Mesendoderm (in vitro differentiated cells): Measurements from ENCODE around the gene GNA14.

Source experiments
- DNase-seq: peaks from one replicate; pipeline ENCODE4 v3.0.0; 2013
- H2AK5ac ChIP-seq: 2 replicates; pipeline ENCODE4 v1.6.1; 2013; ENCODE audit warnings: low read length, inconsistent platforms
- H2BK120ac ChIP-seq: 2 replicates; pipeline ENCODE4 v1.6.1; 2013; ENCODE audit warnings: low read depth, mild to moderate bottlenecking, low read length, moderate library complexity, mixed read lengths
- H2BK15ac ChIP-seq: replicated peaks from 2 replicates; pipeline ENCODE4 v1.6.1; 2013; ENCODE audit warnings: low read depth, mild to moderate bottlenecking, moderate library complexity
- H2BK5ac ChIP-seq: 2 replicates; pipeline ENCODE4 v1.6.1; 2013; ENCODE audit warnings: low read length, inconsistent platforms
- H3K18ac ChIP-seq: 2 replicates; pipeline ENCODE4 v1.6.1; 2013; ENCODE audit warnings: mild to moderate bottlenecking, low read length, mixed read lengths
- H3K23ac ChIP-seq: one replicate; pipeline ENCODE4 v1.6.1; 2013; ENCODE audit warnings: low read length
- H3K27ac ChIP-seq: 2 replicates; pipeline ENCODE4 v1.5.1; 2013; ENCODE audit warnings: low read depth, mild to moderate bottlenecking, inconsistent platforms, low read length, moderate library complexity
- H3K27me3 ChIP-seq: 2 replicates; pipeline ENCODE4 v1.6.1; 2013; ENCODE audit warnings: low read length, control low read depth, mild to moderate bottlenecking, inconsistent platforms; ENCODE audit not compliant: insufficient read depth, poor library complexity
- H3K36me3 ChIP-seq: 2 replicates; pipeline ENCODE4 v1.6.1; 2013; ENCODE audit warnings: low read length, inconsistent platforms; ENCODE audit not compliant: control insufficient read depth, insufficient read depth
- H3K4ac ChIP-seq: one replicate; pipeline ENCODE4 v1.6.1; 2013; ENCODE audit warnings: low read depth, mild to moderate bottlenecking, low read length, moderate library complexity
- H3K4me1 ChIP-seq: 2 replicates; pipeline ENCODE4 v1.6.1; 2013; ENCODE audit warnings: low read depth, low read length, inconsistent platforms; ENCODE audit not compliant: control insufficient read depth
- H3K4me2 ChIP-seq: 2 replicates; pipeline ENCODE4 v1.6.1; 2013; ENCODE audit warnings: low read length
- H3K4me3 ChIP-seq: 2 replicates; pipeline ENCODE4 v1.5.1; 2013; ENCODE audit warnings: mild to moderate bottlenecking, low read length
- H3K56ac ChIP-seq: one replicate; pipeline ENCODE4 v1.6.1; 2013; ENCODE audit warnings: low read length
- H3K79me1 ChIP-seq: 2 replicates; pipeline ENCODE4 v1.6.1; 2013; ENCODE audit warnings: low read length, inconsistent platforms
- H3K79me2 ChIP-seq: 2 replicates; pipeline ENCODE4 v1.6.1; 2013; ENCODE audit warnings: mild to moderate bottlenecking, low read length; ENCODE audit not compliant: control insufficient read depth, insufficient read depth
- H3K9ac ChIP-seq: 2 replicates; pipeline ENCODE4 v1.6.1; 2013; ENCODE audit warnings: low read length, inconsistent platforms
- H4K5ac ChIP-seq: one replicate; pipeline ENCODE4 v1.6.1; 2013; ENCODE audit warnings: low read length
- H4K8ac ChIP-seq: one replicate; pipeline ENCODE4 v1.6.1; 2013; ENCODE audit warnings: low read depth, mild to moderate bottlenecking, control low read depth, low read length, moderate library complexity
- WGBS: extraction: QIAGEN DNeasy Blood & Tissue Kit; methylation state at CpG from one replicate; pipeline ENCODE4 v1.1.7; 2013; ENCODE audit warnings: low lambda C conversion rate, missing lambda C conversion rate; ENCODE audit not compliant: insufficient coverage; ENCODE audit errors: extremely low coverage; 5-methylcytosine and 5-hydroxymethylcytosine counted together

GNA14 gene

DNA sequence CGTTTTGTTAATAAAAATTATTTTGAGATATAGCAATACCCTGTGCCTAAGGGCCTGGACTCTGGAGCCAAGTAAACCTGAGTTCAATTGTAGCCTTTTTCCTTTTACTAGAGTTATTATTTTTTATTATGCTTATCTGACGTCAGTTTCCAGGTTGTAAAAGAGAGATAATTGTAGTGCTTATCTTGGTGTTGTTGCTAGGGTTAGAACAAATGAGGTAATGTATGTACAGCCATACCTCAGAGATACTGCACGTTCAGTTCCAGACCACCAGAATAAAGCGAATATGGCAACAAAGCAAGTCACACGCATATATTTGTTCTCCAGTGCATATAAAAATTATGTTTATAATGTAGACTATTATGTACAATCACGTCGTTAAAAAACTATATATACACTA lies 255.8 kb downstream of the GNA14 start:
- Histone ChIP-seq H2AK5ac (no peak overlapping the region), H3K56ac (no peak overlapping the region), H3K27ac (no peak overlapping the region), H3K36me3 (no peaks in the 10 kb centered on the region), H3K79me1 (no peaks in the 10 kb centered on the region), H3K4ac (no peak overlapping the region), H3K27me3 (no peaks in the 10 kb centered on the region), H3K4me1 (no peaks in the 10 kb centered on the region), H2BK5ac (no peak overlapping the region), H4K8ac (no peak overlapping the region), H3K4me3 (no peak overlapping the region), H3K23ac (no peak overlapping the region), H4K5ac (no peak overlapping the region), H2BK120ac (no peak overlapping the region), H3K9ac (no peak overlapping the region), H3K4me2 (no peak overlapping the region), H3K18ac (no peak overlapping the region), H3K79me2 (no peaks in the 10 kb centered on the region), H2BK15ac (no peak overlapping the region)
- 100% methylated on average over 2 of the region's 7 CpGs for WGBS
- no peak for DNase-seq

- Histone ChIP-seq H2BK15ac (no peak overlapping the region), H3K4me3 (no peak overlapping the region), H4K5ac (no peak overlapping the region), H3K27me3 (no peaks in the 10 kb centered on the region), H3K27ac (no peak overlapping the region), H3K56ac (no peak overlapping the region), H3K79me2 (no peaks in the 10 kb centered on the region), H3K79me1 (no peaks in the 10 kb centered on the region), H3K36me3 (no peaks in the 10 kb centered on the region), H2AK5ac (no peak overlapping the region), H3K4ac (no peak overlapping the region), H4K8ac (no peak overlapping the region), H3K23ac (no peak overlapping the region), H3K4me1 (no peaks in the 10 kb centered on the region), H3K18ac (no peak overlapping the region), H3K9ac (no peak overlapping the region), H3K4me2 (no peak overlapping the region), H2BK120ac (no peak overlapping the region), H2BK5ac (no peak overlapping the region)
- no peak for DNase-seq
- no CpG with 5 or more reads among the region's 3 CpGs for WGBS
These were observed 256.3 kb downstream of the GNA14 start for GRCh38 chr9:77391834-77392233.

DNA sequence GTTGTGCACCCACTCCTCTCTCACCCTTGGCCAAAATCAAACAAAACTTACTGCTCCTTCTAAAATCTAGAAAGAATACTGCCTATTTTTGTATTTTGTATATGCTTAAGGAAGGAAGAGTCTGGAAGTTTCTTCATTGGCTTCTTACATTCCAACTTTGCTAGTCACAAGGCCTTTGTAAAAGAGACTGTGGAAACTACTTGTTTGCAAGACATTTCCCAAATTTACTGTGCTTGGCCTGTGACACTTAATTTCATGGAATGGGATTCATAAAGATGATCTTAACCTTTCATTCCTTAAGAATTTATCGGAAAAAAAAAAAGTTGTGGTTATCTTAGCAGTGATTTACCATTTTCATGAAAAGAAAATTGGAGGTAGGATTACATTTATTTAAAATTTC lies 261.9 kb downstream of the GNA14 start:
- no peaks in the 10 kb centered on the region for H3K79me2 ChIP-seq
- no peak overlapping the region for H2BK5ac ChIP-seq
- no peak overlapping the region for H3K4me2 ChIP-seq
- H3K4ac ChIP-seq, result no peak overlapping the region
- no peaks in the 10 kb centered on the region for H3K79me1 ChIP-seq
- H3K4me3 ChIP-seq, result no peak overlapping the region
- no CpG with 5 or more reads among the region's 1 CpG for whole genome bisulfite sequencing
- H2AK5ac ChIP-seq, result no peak overlapping the region
- H2BK15ac ChIP-seq, result no peak overlapping the region
- peak; percentile 8 for DNase-seq
- H3K23ac ChIP-seq, result no peak overlapping the region
- no peak overlapping the region for H2BK120ac ChIP-seq
- no peaks in the 10 kb centered on the region for H3K36me3 ChIP-seq
- no peak overlapping the region for H4K8ac ChIP-seq
- H3K27me3 ChIP-seq, result no peaks in the 10 kb centered on the region
- no peak overlapping the region for H4K5ac ChIP-seq
- H3K56ac ChIP-seq, result no peak overlapping the region
- no peak overlapping the region for H3K18ac ChIP-seq
- no peaks in the 10 kb centered on the region for H3K4me1 ChIP-seq
- no peak overlapping the region for H3K9ac ChIP-seq
- H3K27ac ChIP-seq, result no peak overlapping the region

DNA sequence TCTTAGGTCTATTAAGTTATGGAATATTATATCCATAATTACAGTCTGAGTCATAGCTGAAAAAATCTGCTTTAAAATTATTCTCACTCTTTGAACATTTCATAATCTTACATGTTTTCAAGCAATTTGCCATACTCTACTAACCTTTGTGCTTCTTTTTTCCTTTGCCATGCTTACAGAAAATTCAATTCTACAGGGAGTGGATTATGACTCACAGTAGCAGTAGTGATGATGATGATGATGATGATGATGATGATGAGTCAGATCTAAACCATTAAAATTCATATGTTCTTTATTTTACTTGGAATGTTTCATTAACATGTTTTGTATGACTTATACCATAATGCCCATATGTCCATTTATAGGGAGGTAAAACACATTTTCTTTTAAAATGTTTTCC lies 263.7 kb downstream of the GNA14 start:
- H2BK120ac ChIP-seq, result no peak overlapping the region

GRCh38 chr9:77375956-77376532 lies 272.1 kb downstream of the GNA14 start:
- Histone ChIP-seq H3K9ac (no peak overlapping the region), H3K23ac (no peak overlapping the region), H3K79me1 (no peaks in the 10 kb centered on the region), H4K8ac (no peak overlapping the region), H4K5ac (no peak overlapping the region), H3K36me3 (no peaks in the 10 kb centered on the region), H3K27me3 (no peaks in the 10 kb centered on the region), H2BK120ac (no peak overlapping the region), H2AK5ac (no peak overlapping the region), H3K27ac (no peak overlapping the region), H3K4me1 (no peaks in the 10 kb centered on the region), H3K4me3 (no peak overlapping the region), H3K18ac (no peak overlapping the region), H2BK15ac (no peak overlapping the region), H3K56ac (no peak overlapping the region), H2BK5ac (no peak overlapping the region), H3K4ac (no peak overlapping the region), H3K4me2 (no peak overlapping the region), H3K79me2 (no peaks in the 10 kb centered on the region)
- WGBS, result no CpG with 5 or more reads among the region's 6 CpGs
- DNase-seq, result peak; percentile 83

More for the DNA sequence above, 263.7 kb downstream of the GNA14 start:
- Histone ChIP-seq H3K27me3 (no peaks in the 10 kb centered on the region), H4K5ac (no peak overlapping the region), H3K18ac (no peak overlapping the region), H3K4me1 (no peaks in the 10 kb centered on the region), H3K4ac (no peak overlapping the region), H3K9ac (no peak overlapping the region), H3K23ac (no peak overlapping the region), H3K4me3 (no peak overlapping the region), H3K79me1 (no peaks in the 10 kb centered on the region), H2AK5ac (no peak overlapping the region), H3K27ac (no peak overlapping the region), H3K36me3 (no peaks in the 10 kb centered on the region), H2BK15ac (no peak overlapping the region), H3K4me2 (no peak overlapping the region), H4K8ac (no peak overlapping the region), H3K79me2 (no peaks in the 10 kb centered on the region), H2BK5ac (no peak overlapping the region), H3K56ac (no peak overlapping the region)
- DNase-seq, result no peak

- Histone ChIP-seq H3K4ac (no peak overlapping the region), H2BK15ac (no peak overlapping the region), H2BK5ac (no peak overlapping the region), H3K27me3 (no peaks in the 10 kb centered on the region), H3K18ac (no peak overlapping the region), H3K4me2 (no peak overlapping the region), H3K56ac (no peak overlapping the region), H3K4me3 (no peak overlapping the region), H4K8ac (no peak overlapping the region), H3K79me1 (no peaks in the 10 kb centered on the region), H3K23ac (no peak overlapping the region), H2AK5ac (no peak overlapping the region), H2BK120ac (no peak overlapping the region), H3K27ac (no peak overlapping the region), H4K5ac (no peak overlapping the region), H3K36me3 (no peaks in the 10 kb centered on the region), H3K9ac (no peak overlapping the region), H3K4me1 (no peaks in the 10 kb centered on the region), H3K79me2 (no peaks in the 10 kb centered on the region)
- DNase-seq, result no peak
- whole genome bisulfite sequencing, result no CpG with 5 or more reads among the region's 3 CpGs
These were observed 273.9 kb downstream of the GNA14 start for GRCh38 chr9:77374266-77374665.
